Thoracic aorta (tissue), 2 donors: ENCODE data around the gene BCL11A. TPM values are rescaled to one million over a fixed set of nuclear protein-coding genes. Genes with fewer than 3 reads are reported as not detected.

Source experiments
- ATAC-seq: fragments of 150-250 bp; one replicate; pipeline ENCODE4 v1.8.0; 2017; ENCODE audit warnings: low read depth; ENCODE audit not compliant: insufficient number of reproducible peaks, low FRiP score
- DNase-seq: peaks from one replicate; pipeline ENCODE4 v3.0.0-alpha.2; 2020; ENCODE audit warnings: low spot score
- H3K27ac ChIP-seq, 2 donors: fragments of 200-600 bp; sonication (generic); 1 replicate in 1 of 2; 2 replicates in 1 of 2; pipeline ENCODE4 v1.5.1; 2016; ENCODE audit warnings: mild to moderate bottlenecking in 2 of 2, moderate library complexity in 2 of 2
- H3K27me3 ChIP-seq: fragments of 200-600 bp; sonication (generic); replicated peaks from 2 replicates; pipeline ENCODE4 v1.6.0; 2016; ENCODE audit warnings: mild to moderate bottlenecking; ENCODE audit not compliant: insufficient read depth
- H3K36me3 ChIP-seq: fragments of 200-600 bp; sonication (generic); one replicate; pipeline ENCODE4 v1.5.1; 2016
- H3K4me1 ChIP-seq, 2 donors: fragments of 200-600 bp; sonication (generic); 1 replicate in 1 of 2; 2 replicates in 1 of 2; pipeline versions ENCODE4 v1.5.1 to v1.6.0; 2016; ENCODE audit warnings: low read depth in 2 of 2, mild to moderate bottlenecking in 1 of 2; ENCODE audit not compliant: control insufficient read depth in 1 of 2
- H3K4me3 ChIP-seq: fragments of 200-600 bp; sonication (generic); 2 replicates; pipeline ENCODE4 v1.5.1; 2016; ENCODE audit warnings: mild to moderate bottlenecking
- H3K9me3 ChIP-seq: fragments of 200-600 bp; sonication (generic); 2 replicates; pipeline ENCODE4 v1.5.1; 2016
- total RNA-seq, 2 donors: library from RNA; depleted of rRNA; stranded (reverse); fragments of >200 nt; gene quantifications; one replicate each; pipeline versions ENCODE4 v1.1.0 to v1.2.3, GENCODE V29; 2016
- TF ChIP-seq, protein P1 (sequence below): fragments of 200-600 bp; sonication (generic); IDR thresholded peaks from one replicate; pipeline ENCODE4 v1.5.1; 2019; ENCODE audit warnings: antibody characterized with exemption

BCL11A gene
- total RNA-seq, 2 donors from 2014 or later, result 0.41 to 0.99 TPM

- no peaks in the 10 kb centered on the region for H3K27me3 ChIP-seq
Observed at GRCh38 chr2:60569680-60570111, 16.2 kb upstream of the BCL11A start.

DNA sequence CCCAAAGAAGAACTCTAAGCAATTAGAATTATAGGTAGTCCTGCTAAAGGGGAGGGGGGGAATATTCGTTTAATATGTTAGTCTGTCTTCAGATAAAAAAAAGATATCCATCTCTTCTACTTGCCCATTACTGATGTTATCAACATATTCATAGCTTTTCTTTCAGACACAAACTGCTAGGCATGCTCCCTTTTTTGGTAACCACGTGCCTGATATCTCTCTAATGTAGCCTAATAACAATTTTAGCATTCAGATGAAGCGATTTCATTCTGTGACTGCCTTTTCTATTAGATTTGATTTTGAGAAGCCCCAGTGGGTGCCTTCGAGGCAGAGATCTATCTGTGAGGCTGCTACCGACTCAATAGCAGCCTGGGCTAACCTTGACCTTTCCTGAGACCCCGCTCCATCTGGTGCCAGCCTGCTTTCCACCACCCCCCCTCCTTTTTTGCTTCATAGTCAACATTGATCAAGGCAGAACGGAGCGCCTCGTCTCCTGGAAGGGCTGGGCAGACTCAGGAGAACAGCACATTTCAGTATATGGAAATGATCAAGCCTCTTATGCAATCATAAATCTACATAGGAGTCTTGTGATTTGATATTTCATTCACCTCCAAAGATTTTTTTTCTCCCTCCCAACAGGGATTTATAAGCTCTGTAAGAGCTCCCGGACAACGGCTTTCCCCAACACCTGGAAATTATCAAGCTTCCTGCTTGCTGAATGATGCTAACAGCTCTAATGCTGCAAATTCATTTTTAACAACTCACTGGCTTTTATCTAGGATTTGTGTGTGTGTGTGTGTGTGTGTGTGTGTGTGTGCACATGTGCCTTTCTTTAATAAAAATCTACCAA lies 14.7 kb upstream of the BCL11A start:
- ATAC-seq, result no peak
- TF ChIP-seq, protein P1, sequence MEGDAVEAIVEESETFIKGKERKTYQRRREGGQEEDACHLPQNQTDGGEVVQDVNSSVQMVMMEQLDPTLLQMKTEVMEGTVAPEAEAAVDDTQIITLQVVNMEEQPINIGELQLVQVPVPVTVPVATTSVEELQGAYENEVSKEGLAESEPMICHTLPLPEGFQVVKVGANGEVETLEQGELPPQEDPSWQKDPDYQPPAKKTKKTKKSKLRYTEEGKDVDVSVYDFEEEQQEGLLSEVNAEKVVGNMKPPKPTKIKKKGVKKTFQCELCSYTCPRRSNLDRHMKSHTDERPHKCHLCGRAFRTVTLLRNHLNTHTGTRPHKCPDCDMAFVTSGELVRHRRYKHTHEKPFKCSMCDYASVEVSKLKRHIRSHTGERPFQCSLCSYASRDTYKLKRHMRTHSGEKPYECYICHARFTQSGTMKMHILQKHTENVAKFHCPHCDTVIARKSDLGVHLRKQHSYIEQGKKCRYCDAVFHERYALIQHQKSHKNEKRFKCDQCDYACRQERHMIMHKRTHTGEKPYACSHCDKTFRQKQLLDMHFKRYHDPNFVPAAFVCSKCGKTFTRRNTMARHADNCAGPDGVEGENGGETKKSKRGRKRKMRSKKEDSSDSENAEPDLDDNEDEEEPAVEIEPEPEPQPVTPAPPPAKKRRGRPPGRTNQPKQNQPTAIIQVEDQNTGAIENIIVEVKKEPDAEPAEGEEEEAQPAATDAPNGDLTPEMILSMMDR, result no peak

More at GRCh38 chr2:60569680-60570111, 16.2 kb upstream of the BCL11A start:
- no peak overlapping the region for H3K27ac ChIP-seq
- H3K4me3 ChIP-seq, result peak overlapping the region; percentile 38
- no peak for ATAC-seq
- H3K9me3 ChIP-seq, result no peaks in the 10 kb centered on the region
- no peak for DNase-seq
- H3K36me3 ChIP-seq, result no peaks in the 10 kb centered on the region
- TF ChIP-seq, protein P1, result no peak
- H3K4me1 ChIP-seq, result peaks cover 6 to 8% of the 10 kb centered on the region in 2 donors

GRCh38 chr2:60567096-60567495 lies 13.6 kb upstream of the BCL11A start:
- Histone ChIP-seq H3K27me3 (no peaks in the 10 kb centered on the region), H3K4me3 (no peak overlapping the region), H3K36me3 (no peaks in the 10 kb centered on the region), H3K27ac (no peak overlapping the region), H3K9me3 (no peaks in the 10 kb centered on the region), H3K4me1 (peaks cover 6 to 8% of the 10 kb centered on the region in 2 donors)
- TF ChIP-seq, protein P1, result no peak
- ATAC-seq (no peak), DNase-seq (no peak)

More for the DNA sequence above, 14.7 kb upstream of the BCL11A start:
- Histone ChIP-seq H3K27ac (no peak overlapping the region), H3K4me3 (no peak overlapping the region), H3K27me3 (no peaks in the 10 kb centered on the region), H3K36me3 (no peaks in the 10 kb centered on the region), H3K9me3 (no peaks in the 10 kb centered on the region), H3K4me1 (peaks cover 6 to 8% of the 10 kb centered on the region in 2 donors)
- no peak for DNase-seq

- Histone ChIP-seq H3K27me3 (no peaks in the 10 kb centered on the region), H3K36me3 (no peaks in the 10 kb centered on the region), H3K27ac (no peak overlapping the region), H3K4me3 (no peak overlapping the region), H3K4me1 (peaks cover 6 to 8% of the 10 kb centered on the region in 2 donors), H3K9me3 (no peaks in the 10 kb centered on the region)
- ATAC-seq, result no peak
- TF ChIP-seq, protein P1, result no peak
- DNase-seq, result no peak
Observed at GRCh38 chr2:60565472-60565871, 12.0 kb upstream of the BCL11A start.

GRCh38 chr2:60560734-60561644 lies 7.5 kb upstream of the BCL11A start:
- no peak for ATAC-seq
- no peaks in the 10 kb centered on the region for H3K9me3 ChIP-seq
- H3K4me1 ChIP-seq, result peaks cover 0 to 6% of the 10 kb centered on the region in 2 donors
- no peak for DNase-seq
- H3K4me3 ChIP-seq, result no peak overlapping the region
- H3K36me3 ChIP-seq, result no peaks in the 10 kb centered on the region
- TF ChIP-seq, protein P1, result peak; percentile 14
- no peak overlapping the region for H3K27ac ChIP-seq
- peaks cover 3% of the 10 kb centered on the region for H3K27me3 ChIP-seq
